Glomerular endothelial cell (primary cell): ENCODE data around the gene OR51D1. TPM values are rescaled to one million over a fixed set of nuclear protein-coding genes. Genes with fewer than 3 reads are reported as not detected.

Experiments used
- total RNA-seq: library from RNA; depleted of rRNA; stranded (reverse); fragments of >200 nt; gene quantifications from 2 replicates; pipeline ENCODE4 v1.2.3, GENCODE V29; 2015

Gene OR51D1
- total RNA-seq, 1 donor from 2014 or later: not detected

Other genes with a start within 250 kb of the OR51D1 start
- 35.5 and 36.1 TPM in 2 replicates for gene TRIM21, start 243.8 kb upstream of the OR51D1 start, total RNA-seq
- not detected in 2 replicates for gene OR52K2, start 188.2 kb upstream of the OR51D1 start, total RNA-seq
- not detected in 2 replicates for gene OR52K1, start 154.8 kb upstream of the OR51D1 start, total RNA-seq
- gene OR52M1, start 92.3 kb upstream of the OR51D1 start, total RNA-seq: not detected in 2 replicates
- gene OR52I2, start 55.7 kb upstream of the OR51D1 start, total RNA-seq: not detected in 2 replicates
- not detected in 2 replicates for gene OR52I1, start 43.4 kb upstream of the OR51D1 start, total RNA-seq
- gene TRIM68, start 29.2 kb upstream of the OR51D1 start, total RNA-seq: 21.0 and 21.9 TPM in 2 replicates
- not detected in 2 replicates for gene OR51E1, start 6.5 kb downstream of the OR51D1 start, total RNA-seq
- 0.06 TPM in 1 of 2 replicates, not detected in the other for gene OR51E2, start 60.4 kb downstream of the OR51D1 start, total RNA-seq
- gene MMP26, start 67.3 kb downstream of the OR51D1 start, total RNA-seq: not detected in 2 replicates
- not detected in 2 replicates for gene OR51F1, start 132.5 kb downstream of the OR51D1 start, total RNA-seq
- not detected in 2 replicates for gene OR52R1, start 166.9 kb downstream of the OR51D1 start, total RNA-seq
- gene OR51F2, start 183.8 kb downstream of the OR51D1 start, total RNA-seq: not detected in 2 replicates
- gene OR51S1, start 211.7 kb downstream of the OR51D1 start, total RNA-seq: not detected in 2 replicates
- gene OR51T1, start 244.4 kb downstream of the OR51D1 start, total RNA-seq: not detected in 2 replicates